ENCODE data around the gene CMTM2.

- TF ChIP-seq CTCF (IDR thresholded peaks at IDR 0.05) (no peak), POLR2AphosphoS5 (IDR thresholded peaks at IDR 0.05) (no peak), POLR2A (IDR thresholded peaks at IDR 0.05) (no peak)
Measured at GRCh38 chr16:66599726-66600125, 20.5 kb downstream of the CMTM2 start.
